B cell (primary cell): ENCODE results near the gene SASH1. TPM values are rescaled to one million over a fixed set of nuclear protein-coding genes. Genes with fewer than 3 reads are reported as not detected.

ENCODE experiments used
- ATAC-seq: fragments of 200-7000 bp; cut with Tn5 transposase; one replicate; pipeline ENCODE4 v1.10.0; 2021; ENCODE audit warnings: low read depth, mild to moderate bottlenecking, moderate number of reproducible peaks, moderate library complexity
- CTCF ChIA-PET: fragments of 350-600 bp; sonication (Branson Sonifier 250); formaldehyde crosslinking; loops from one replicate; lab custom pipeline; 2021; ENCODE audit warnings: antibody characterized with exemption, inconsistent platforms; lab: Charles Lee
- POLR2A ChIA-PET: fragments of 350-600 bp; sonication (Branson Sonifier 250); formaldehyde crosslinking; loops from one replicate; lab custom pipeline; 2021; ENCODE audit warnings: antibody characterized with exemption; lab: Charles Lee
- DNase-seq: peaks from one replicate; pipeline ENCODE4 v3.0.0; 2013
- H2AFZ ChIP-seq: 2 replicates; pipeline ENCODE4 v1.6.1; 2012; ENCODE audit warnings: mild to moderate bottlenecking, low read depth, low read length; ENCODE audit not compliant: insufficient read depth, poor library complexity, severe bottlenecking
- H3K27ac ChIP-seq, 2 donors: 1 replicate in 1 of 2; 2 replicates in 1 of 2; pipeline ENCODE4 v1.5.1; 2012 to 2013; ENCODE audit warnings: low read length in 2 of 2, mild to moderate bottlenecking in 2 of 2, moderate library complexity in 1 of 2
- H3K27me3 ChIP-seq, 4 experiments: fragments of 200-600 bp in 1 of 4; sonication (generic) in 1 of 4; replicated peaks in 1 of 4; 1 replicate in 2 of 4; 2 replicates in 2 of 4; pipeline versions ENCODE4 v1.6.1 to v1.7.0; 2013 to 2016; ENCODE audit warnings: low read length in 3 of 4, mild to moderate bottlenecking in 2 of 4, mixed read lengths in 1 of 4, moderate library complexity in 1 of 4; ENCODE audit not compliant: insufficient read depth in 4 of 4, control insufficient read depth in 3 of 4; ENCODE audit errors: control extremely low read depth in 1 of 4
- H3K36me3 ChIP-seq, 2 experiments: replicated peaks in 1 of 2; 1 replicate in 1 of 2; 2 replicates in 1 of 2; pipeline versions ENCODE4 v1.6.1 to v1.7.1; 2013; ENCODE audit warnings: low read length in 1 of 2; ENCODE audit not compliant: insufficient read depth in 2 of 2, control insufficient read depth in 1 of 2; ENCODE audit errors: control extremely low read depth in 1 of 2, extremely low read depth in 1 of 2
- H3K4me1 ChIP-seq, 2 donors: fragments of 200-600 bp in 1 of 2; sonication (generic) in 1 of 2; 1 replicate in 1 of 2; 2 replicates in 1 of 2; pipeline versions ENCODE4 v1.5.1 to v1.6.1; 2013 to 2017; ENCODE audit warnings: low read length in 2 of 2; ENCODE audit not compliant: control insufficient read depth in 2 of 2, insufficient read depth in 2 of 2
- H3K4me2 ChIP-seq: replicated peaks from 2 replicates; pipeline ENCODE3; 2012; ENCODE audit warnings: mild to moderate bottlenecking, low read depth, low read length; ENCODE audit not compliant: poor library complexity, severe bottlenecking
- H3K4me3 ChIP-seq, 5 experiments: fragments of 200-600 bp in 1 of 5; sonication (generic) in 1 of 5; 1 replicate in 3 of 5; 2 replicates in 2 of 5; pipeline versions ENCODE4 v1.5.1 to v1.7.0; 2011 to 2016; ENCODE audit warnings: low read length in 4 of 5, mild to moderate bottlenecking in 4 of 5, low read depth in 2 of 5, control low read depth in 1 of 5, moderate library complexity in 1 of 5; ENCODE audit not compliant: insufficient read depth in 1 of 5; ENCODE audit errors: control extremely low read depth in 1 of 5, extremely low read depth in 1 of 5
- H3K79me2 ChIP-seq: fragments of 200-600 bp; sonication (generic); one replicate; pipeline ENCODE4 v1.6.0; 2016; ENCODE audit warnings: low read length; ENCODE audit not compliant: control insufficient read depth, insufficient read depth
- H3K9ac ChIP-seq: fragments of 200-600 bp; sonication (generic); 2 replicates; pipeline ENCODE4 v1.6.1; 2017; ENCODE audit warnings: mild to moderate bottlenecking, low read length, moderate library complexity
- H3K9me3 ChIP-seq, 3 donors: one replicate each; pipeline versions ENCODE4 v1.6.1 to v1.7.1; 2013; ENCODE audit warnings: low read length in 2 of 3; ENCODE audit not compliant: control insufficient read depth in 2 of 3, insufficient read depth in 1 of 3; ENCODE audit errors: control extremely low read depth in 1 of 3
- H4K20me1 ChIP-seq: 2 replicates; pipeline ENCODE4 v1.6.0; 2012; ENCODE audit warnings: mild to moderate bottlenecking, low read length; ENCODE audit not compliant: insufficient read depth, control insufficient read depth, poor library complexity, severe bottlenecking
- H3K27ac Mint-ChIP-seq: one replicate; pipeline ENCODE4 v1.8.0; 2021; ENCODE audit warnings: mixed read lengths
- H3K27me3 Mint-ChIP-seq: one replicate; pipeline ENCODE4 v1.8.0; 2021; ENCODE audit warnings: mixed read lengths
- H3K4me1 Mint-ChIP-seq: one replicate; pipeline ENCODE4 v1.8.0; 2021; ENCODE audit warnings: mixed read lengths
- H3K4me3 Mint-ChIP-seq: one replicate; pipeline ENCODE4 v1.8.0; 2021; ENCODE audit warnings: mixed read lengths
- H3K9me3 Mint-ChIP-seq: one replicate; pipeline ENCODE4 v1.8.0; 2022; ENCODE audit warnings: mixed read lengths; ENCODE audit not compliant: insufficient read depth
- CTCF ChIP-seq: fragments of 200-600 bp; IDR thresholded peaks from one replicate; pipeline ENCODE4 v1.8.0; 2022; ENCODE audit warnings: antibody characterized with exemption, mild to moderate bottlenecking
- EZH2 ChIP-seq: IDR thresholded peaks from 2 replicates; pipeline ENCODE4 v1.6.1; 2012; ENCODE audit warnings: borderline replicate concordance, low read depth, mild to moderate bottlenecking, moderate library complexity, low read length; ENCODE audit not compliant: insufficient read depth, poor library complexity, severe bottlenecking
- WGBS: methylation state at CpG from one replicate; pipeline ENCODE4 v1.1.5; 2013; ENCODE audit warnings: missing lambda C conversion rate; ENCODE audit not compliant: insufficient coverage; 5-methylcytosine and 5-hydroxymethylcytosine counted together
- intact Hi-C: fragments of 100-400 bp; cut with micrococcal nuclease; formaldehyde crosslinking; loops from one replicate; pipeline ENCODE4 v1.10.0; 2022
- polyA plus RNA-seq: library from polyadenylated mRNA; depleted of rRNA; stranded (reverse); fragments of >200 nt; gene quantifications from 2 replicates; pipeline ENCODE4 v1.2.3, GENCODE V29; 2012
- total RNA-seq, 2 donors: library from RNA; stranded (reverse); fragments of 120-200 nt in 1 of 2; gene quantifications; 1 replicate in 1 of 2; 2 replicates in 1 of 2; pipeline versions ENCODE4 v1.2.3 to v1.2.4, GENCODE V29; 2013 to 2022

SASH1 gene
- total and polyA plus RNA-seq, 2 donors (not counting 1 experiment from before 2014, with no cell fraction given), result 0.01 to 0.07 TPM

DNA sequence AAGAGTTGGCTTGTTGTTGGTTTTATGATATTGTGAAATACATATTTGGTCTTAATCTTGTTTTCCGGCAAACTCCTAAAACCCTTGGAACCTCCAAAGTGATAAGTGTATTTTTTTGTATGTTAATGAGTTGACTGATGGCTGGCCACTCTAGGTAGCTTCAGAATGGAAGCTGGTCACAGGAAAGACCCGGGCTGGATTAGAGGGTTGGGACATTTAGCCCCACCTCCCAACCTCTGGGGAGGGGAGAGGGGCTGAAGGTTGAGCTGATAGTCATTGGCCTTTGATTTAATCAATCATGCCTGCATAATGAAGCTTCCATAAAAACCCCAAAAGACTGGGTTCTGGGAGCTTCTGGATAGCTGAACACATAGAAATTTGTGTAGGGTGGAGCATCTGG, 42.7 kb downstream of the SASH1 start:
- CTCF ChIA-PET, result no interaction called here
- intact Hi-C loops, result no loop called here
- no peaks in the 10 kb centered on the region for H3K36me3 ChIP-seq
- H3K4me2 ChIP-seq, result no peak overlapping the region
- H2AFZ ChIP-seq, result no peak overlapping the region
- H3K27me3 ChIP-seq, result no peaks in the 10 kb centered on the region
- H3K27ac ChIP-seq, result no peak overlapping the region
- no peaks in the 10 kb centered on the region for H3K79me2 ChIP-seq
- Mint-ChIP-seq H3K27ac (no peak overlapping the region), H3K9me3 (no peaks in the 10 kb centered on the region), H3K4me1 (no peaks in the 10 kb centered on the region), H3K27me3 (peaks cover 9% of the 10 kb centered on the region), H3K4me3 (no peak overlapping the region)
- no peak for ATAC-seq
- POLR2A ChIA-PET, result no interaction called here
- no peaks in the 10 kb centered on the region for H3K4me1 ChIP-seq
- H3K4me3 ChIP-seq, result no peak overlapping the region
- DNase-seq, result no peak
- TF ChIP-seq CTCF (no peak), EZH2 (no peak)
- no peaks in the 10 kb centered on the region for H4K20me1 ChIP-seq
- no peaks in the 10 kb centered on the region for H3K9me3 ChIP-seq
- no CpG with 5 or more reads among the region's 2 CpGs for WGBS
- no peak overlapping the region for H3K9ac ChIP-seq

- Histone ChIP-seq H3K4me2 (no peak overlapping the region), H3K27me3 (no peaks in the 10 kb centered on the region), H3K79me2 (no peaks in the 10 kb centered on the region), H3K4me3 (no peak overlapping the region), H2AFZ (no peak overlapping the region), H3K9ac (no peak overlapping the region), H3K4me1 (no peaks in the 10 kb centered on the region), H3K9me3 (no peaks in the 10 kb centered on the region), H3K36me3 (no peaks in the 10 kb centered on the region), H4K20me1 (no peaks in the 10 kb centered on the region), H3K27ac (no peak overlapping the region)
- H3K4me1 Mint-ChIP-seq, result no peaks in the 10 kb centered on the region
- H3K9me3 Mint-ChIP-seq, result no peaks in the 10 kb centered on the region
- ChIA-PET POLR2A (no interaction called here), CTCF (no interaction called here)
- no peak overlapping the region for H3K4me3 Mint-ChIP-seq
- TF ChIP-seq EZH2 (no peak), CTCF (no peak)
- peaks cover 10% of the 10 kb centered on the region for H3K27me3 Mint-ChIP-seq
- intact Hi-C loops, result no loop called here
- no peak for ATAC-seq
- 83% methylated on average over 2 of the region's 5 CpGs for whole genome bisulfite sequencing
- no peak overlapping the region for H3K27ac Mint-ChIP-seq
- no peak for DNase-seq
These were observed 45.9 kb downstream of the SASH1 start for GRCh38 chr6:148388521-148388920.
